Upper lobe of left lung (tissue), 6 donors: ENCODE measurements around the gene GLE1. TPM values are rescaled to one million over a fixed set of nuclear protein-coding genes. Genes with fewer than 3 reads are reported as not detected.

Experiments
- ATAC-seq, 2 donors: fragments of 200-7000 bp; cut with Tn5 transposase; one replicate each; pipeline ENCODE4 v1.9.1; 2022; ENCODE audit warnings: mild to moderate bottlenecking in 2 of 2, moderate library complexity in 2 of 2; ENCODE audit not compliant: low FRiP score in 2 of 2
- DNase-seq, 2 donors: peaks; one replicate each; pipeline ENCODE4 v3.0.0-alpha.2; 2019 to 2020
- H3K27ac ChIP-seq, 4 donors: fragments of 200-600 bp; sonication (generic); one replicate each; pipeline ENCODE4 v1.5.1; 2016 to 2019
- H3K27me3 ChIP-seq, 4 donors: fragments of 200-600 bp; sonication (generic); one replicate each; pipeline ENCODE4 v1.5.1; 2017 to 2019
- H3K36me3 ChIP-seq, 4 donors: fragments of 200-600 bp; sonication (generic); one replicate each; pipeline ENCODE4 v1.5.1; 2016 to 2019
- H3K4me1 ChIP-seq, 4 donors: fragments of 200-600 bp; sonication (generic); one replicate each; pipeline ENCODE4 v1.5.1; 2018 to 2019
- H3K4me3 ChIP-seq, 4 donors: fragments of 200-600 bp; sonication (generic); one replicate each; pipeline ENCODE4 v1.5.1; 2017 to 2019; ENCODE audit warnings: mild to moderate bottlenecking in 2 of 4, moderate library complexity in 1 of 4
- H3K9me3 ChIP-seq, 4 donors: fragments of 200-600 bp; sonication (generic); one replicate each; pipeline ENCODE4 v1.5.1; 2018 to 2019
- EP300 ChIP-seq, 4 donors: sonication (generic); formaldehyde crosslinking; IDR thresholded peaks; one replicate each; pipeline ENCODE4 v1.5.1; 2017; ENCODE audit warnings: antibody characterized with exemption in 4 of 4, control low read depth in 2 of 4
- POLR2A ChIP-seq, 4 donors: fragments of 450-650 bp; IDR thresholded peaks; one replicate each; pipeline ENCODE4 v1.5.1; 2016 to 2017; ENCODE audit warnings: antibody characterized with exemption in 4 of 4, mild to moderate bottlenecking in 2 of 4
- POLR2AphosphoS5 ChIP-seq, 2 donors: sonication (generic); formaldehyde crosslinking; IDR thresholded peaks; one replicate each; pipeline ENCODE4 v1.5.1; 2017; ENCODE audit warnings: antibody characterized with exemption in 2 of 2
- WGBS, 2 donors: methylation state at CpG; one replicate each; pipeline ENCODE4 v1.1.5; 2017 to 2018; 5-methylcytosine and 5-hydroxymethylcytosine counted together
- total RNA-seq, 6 donors: library from RNA; depleted of rRNA in 4 of 6; stranded (reverse); fragments of >200 nt in 4 of 6; gene quantifications; one replicate each; pipeline versions ENCODE4 v1.1.0 to v1.2.1, GENCODE V29; 2016 to 2021
- TF ChIP-seq, protein P1 (sequence below), 6 experiments: fragments of 450-650 bp in 4 of 6; fragments of 200-600 bp in 2 of 6; sonication (generic) in 2 of 6; IDR thresholded peaks; one replicate each; pipeline ENCODE4 v1.5.1; 2016 to 2019; ENCODE audit warnings: antibody characterized with exemption in 6 of 6
- donor health status: DM: no; HTN: no; CAD: no; lungs with moderate emphysema.
- donor health status: DM: no; HTN: yes; CAD: no; lungs with severe emphysema.

Gene GLE1
- total RNA-seq, 6 donors from 2014 or later = 19.0 to 36.7 (median 24.5) TPM

- Histone ChIP-seq H3K4me1 (peaks cover 56 to 73% (median 67%) of the 10 kb centered on the region in 4 donors), H3K27me3 (no peaks in the 10 kb centered on the region), H3K4me3 (no peak overlapping the region), H3K27ac (peak overlapping the region in 2 of 4 donors; percentile 40 to 51), H3K36me3 (peaks cover 0 to 2% (median under 1%) of the 10 kb centered on the region in 4 donors), H3K9me3 (no peaks in the 10 kb centered on the region)
- DNase-seq (no peak), ATAC-seq (no peak)
- no peak for TF ChIP-seq POLR2AphosphoS5 (IDR thresholded peaks at IDR 0.05)
- no peak for TF ChIP-seq EP300 (IDR thresholded peaks at IDR 0.05)
- TF ChIP-seq, protein P1, sequence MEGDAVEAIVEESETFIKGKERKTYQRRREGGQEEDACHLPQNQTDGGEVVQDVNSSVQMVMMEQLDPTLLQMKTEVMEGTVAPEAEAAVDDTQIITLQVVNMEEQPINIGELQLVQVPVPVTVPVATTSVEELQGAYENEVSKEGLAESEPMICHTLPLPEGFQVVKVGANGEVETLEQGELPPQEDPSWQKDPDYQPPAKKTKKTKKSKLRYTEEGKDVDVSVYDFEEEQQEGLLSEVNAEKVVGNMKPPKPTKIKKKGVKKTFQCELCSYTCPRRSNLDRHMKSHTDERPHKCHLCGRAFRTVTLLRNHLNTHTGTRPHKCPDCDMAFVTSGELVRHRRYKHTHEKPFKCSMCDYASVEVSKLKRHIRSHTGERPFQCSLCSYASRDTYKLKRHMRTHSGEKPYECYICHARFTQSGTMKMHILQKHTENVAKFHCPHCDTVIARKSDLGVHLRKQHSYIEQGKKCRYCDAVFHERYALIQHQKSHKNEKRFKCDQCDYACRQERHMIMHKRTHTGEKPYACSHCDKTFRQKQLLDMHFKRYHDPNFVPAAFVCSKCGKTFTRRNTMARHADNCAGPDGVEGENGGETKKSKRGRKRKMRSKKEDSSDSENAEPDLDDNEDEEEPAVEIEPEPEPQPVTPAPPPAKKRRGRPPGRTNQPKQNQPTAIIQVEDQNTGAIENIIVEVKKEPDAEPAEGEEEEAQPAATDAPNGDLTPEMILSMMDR (IDR thresholded peaks at IDR 0.05) = no peak
- no peak for TF ChIP-seq POLR2A (IDR thresholded peaks at IDR 0.05)
- 60 to 76% methylated on average over 5 of the region's 5 CpGs for WGBS, 2 donors
These were observed 52.6 kb downstream of the GLE1 start for GRCh38 chr9:128556926-128557634.

DNA sequence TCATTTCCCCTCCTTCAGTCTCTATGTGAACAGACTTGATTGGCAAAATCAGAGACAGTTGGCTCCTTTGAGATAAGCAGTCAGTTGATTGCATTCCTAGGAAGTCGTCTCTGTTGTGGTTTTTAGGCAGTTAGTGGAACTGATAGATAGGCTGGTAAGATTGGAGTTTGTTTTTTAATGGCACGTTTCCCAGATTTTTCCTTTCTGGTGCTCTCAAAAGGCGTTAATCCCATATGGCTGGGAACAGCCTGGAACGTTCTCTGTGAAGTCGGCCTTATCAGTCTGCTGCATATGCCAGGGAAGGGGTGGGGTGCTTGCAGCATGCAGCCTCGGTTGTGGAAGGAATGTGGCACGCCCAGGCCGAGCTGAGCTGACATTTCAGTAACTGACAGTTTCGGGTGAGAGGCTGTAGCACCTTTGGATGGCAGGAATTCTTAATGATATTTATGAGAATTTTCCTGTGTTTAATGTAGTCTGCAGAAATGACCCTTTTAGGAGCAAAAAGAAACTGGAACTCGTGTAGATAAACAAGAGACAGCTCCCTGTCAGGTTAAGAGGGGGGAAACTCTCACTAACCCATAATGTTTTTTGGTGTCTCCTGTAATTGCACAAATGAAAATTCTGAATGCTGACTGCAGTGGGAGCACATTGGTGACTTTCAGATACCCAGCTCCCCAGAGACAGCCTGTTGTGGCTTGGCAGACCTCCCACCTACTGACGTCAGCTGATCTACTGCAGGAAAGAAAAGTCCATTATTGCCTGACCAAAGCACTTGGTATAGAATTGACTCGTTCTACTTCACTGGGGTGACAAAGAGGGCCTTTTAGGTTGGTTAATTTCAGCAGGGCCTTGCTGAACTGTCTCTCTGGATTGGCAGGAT, 54.2 kb downstream of the GLE1 start:
- Histone ChIP-seq H3K4me3 (no peak overlapping the region), H3K27ac (peak overlapping the region; percentile 40 to 81 (median 67)), H3K36me3 (peaks cover 0 to 6% (median 4%) of the 10 kb centered on the region in 4 donors), H3K9me3 (no peaks in the 10 kb centered on the region), H3K4me1 (peaks cover 51 to 69% (median 67%) of the 10 kb centered on the region in 4 donors), H3K27me3 (no peaks in the 10 kb centered on the region)
- 4% methylated on average over 12 of the region's 12 CpGs for WGBS, 2 donors
- ATAC-seq = peak; percentile 77 to 88
- TF ChIP-seq EP300 (IDR thresholded peaks at IDR 0.05) = peak in 2 of 4 donors; percentile 80 to 94
- peak; percentile 61 to 88 for TF ChIP-seq POLR2AphosphoS5 (IDR thresholded peaks at IDR 0.05)
- TF ChIP-seq, protein P1 (IDR thresholded peaks at IDR 0.05) = no peak
- no peak for TF ChIP-seq POLR2A (IDR thresholded peaks at IDR 0.05)
- DNase-seq = peak in 1 of 2 donors; percentile 81

GRCh38 chr9:128565578-128565977, 61.1 kb downstream of the GLE1 start:
- no peak for ATAC-seq
- 52 to 53% methylated on average over 4 of the region's 4 CpGs for WGBS, 2 donors
- peaks cover 8 to 50% (median 37%) of the 10 kb centered on the region in 4 donors for H3K36me3 ChIP-seq

GRCh38 chr9:128568470-128569078, 64.1 kb downstream of the GLE1 start:
- Histone ChIP-seq H3K27ac (no peak overlapping the region), H3K4me1 (peaks cover 0 to 12% (median 10%) of the 10 kb centered on the region in 4 donors), H3K9me3 (no peaks in the 10 kb centered on the region), H3K27me3 (no peaks in the 10 kb centered on the region), H3K4me3 (no peak overlapping the region), H3K36me3 (peaks cover 8 to 73% (median 49%) of the 10 kb centered on the region in 4 donors)
- no peak for TF ChIP-seq EP300 (IDR thresholded peaks at IDR 0.05)
- ATAC-seq = no peak
- no peak for DNase-seq
- WGBS, 2 donors = 72 to 75% methylated on average over 8 of the region's 8 CpGs

More at GRCh38 chr9:128565578-128565977, 61.1 kb downstream of the GLE1 start:
- peaks cover 0 to 15% (median 13%) of the 10 kb centered on the region in 4 donors for H3K4me1 ChIP-seq
- no peak for DNase-seq
- H3K9me3 ChIP-seq = no peaks in the 10 kb centered on the region
- H3K27me3 ChIP-seq = no peaks in the 10 kb centered on the region
- H3K4me3 ChIP-seq = no peak overlapping the region
- peak overlapping the region in 3 of 4 donors; percentile 12 to 67 (median 17) for H3K27ac ChIP-seq
- no peak for TF ChIP-seq EP300 (IDR thresholded peaks at IDR 0.05)
- no peak for TF ChIP-seq POLR2A (IDR thresholded peaks at IDR 0.05)
- TF ChIP-seq POLR2AphosphoS5 (IDR thresholded peaks at IDR 0.05) = no peak
- TF ChIP-seq, protein P1 (IDR thresholded peaks at IDR 0.05) = no peak
